A673 (cell line): ENCODE data around the gene FKBP11. TPM values are rescaled to one million over a fixed set of nuclear protein-coding genes. Genes with fewer than 3 reads are reported as not detected.

Experiments
- BruUV-seq: library from RNA; stranded (reverse); fragments of 400-500 nt; replicated peaks from 2 replicates; lab custom pipeline; 2021; lab: Mats Ljungman, UMichigan
- CTCF ChIA-PET: fragments of 300-600 bp; sonication (Branson Sonifier 250); formaldehyde crosslinking; loops from one replicate; lab custom pipeline; 2022; ENCODE audit warnings: antibody characterized with exemption; lab: Charles Lee
- POLR2A ChIA-PET: fragments of 300-600 bp; sonication (Branson Sonifier 250); formaldehyde crosslinking; loops from one replicate; lab custom pipeline; 2022; ENCODE audit warnings: antibody characterized with exemption; ENCODE audit not compliant: low non-redundant PET; lab: Charles Lee
- DNase-seq: peaks from one replicate; pipeline ENCODE4 v3.0.0-alpha.2; 2015; ENCODE audit warnings: low spot score
- H3K27ac ChIP-seq: fragments of 200-600 bp; sonication (generic); 2 replicates; pipeline ENCODE4 v1.5.1; 2016; ENCODE audit warnings: mixed run types, low read depth, mild to moderate bottlenecking, mixed read lengths, antibody characterized with exemption, low read length; ENCODE audit not compliant: poor library complexity, severe bottlenecking
- H3K27me3 ChIP-seq: fragments of 200-600 bp; sonication (generic); replicated peaks from 2 replicates; pipeline ENCODE4 v1.6.1; 2017; ENCODE audit warnings: mixed run types, low read depth, mild to moderate bottlenecking, mixed read lengths, antibody characterized with exemption, low read length; ENCODE audit not compliant: insufficient read depth, poor library complexity
- H3K36me3 ChIP-seq: fragments of 200-600 bp; sonication (generic); 2 replicates; pipeline ENCODE4 v1.6.1; 2016; ENCODE audit warnings: mixed run types, mild to moderate bottlenecking, mixed read lengths, antibody characterized with exemption, low read length; ENCODE audit not compliant: insufficient read depth, poor library complexity, severe bottlenecking
- H3K4me1 ChIP-seq: fragments of 200-600 bp; sonication (generic); 2 replicates; pipeline ENCODE4 v1.6.1; 2017; ENCODE audit warnings: mixed run types, mild to moderate bottlenecking, mixed read lengths, antibody characterized with exemption, low read length; ENCODE audit not compliant: insufficient read depth, poor library complexity, severe bottlenecking
- H3K4me3 ChIP-seq: fragments of 200-600 bp; sonication (generic); 2 replicates; pipeline ENCODE4 v1.5.1; 2016; ENCODE audit warnings: low read depth, mixed run types, mild to moderate bottlenecking, mixed read lengths, low read length; ENCODE audit not compliant: poor library complexity, severe bottlenecking
- H3K9me3 ChIP-seq: fragments of 200-600 bp; sonication (generic); 2 replicates; pipeline ENCODE4 v1.6.1; 2016; ENCODE audit warnings: mixed run types, low read depth, mild to moderate bottlenecking, mixed read lengths, antibody characterized with exemption, low read length; ENCODE audit not compliant: poor library complexity, severe bottlenecking
- EZH2 ChIP-seq: fragments of 200-600 bp; sonication (generic); IDR thresholded peaks from 2 replicates; pipeline ENCODE4 v1.6.1; 2017; ENCODE audit warnings: borderline replicate concordance, low read depth, mild to moderate bottlenecking, mixed read lengths, antibody characterized with exemption, low read length; ENCODE audit not compliant: poor library complexity, severe bottlenecking
- intact Hi-C: fragments of 100-400 bp; cut with micrococcal nuclease; formaldehyde crosslinking; loops from one replicate; pipeline ENCODE4 v1.10.0; 2022; ENCODE audit not compliant: unreplicated experiment
- total RNA-seq: library from RNA; stranded (reverse); gene quantifications from 2 replicates; pipeline ENCODE4 v1.2.3, GENCODE V29; 2021
- TF ChIP-seq, protein P1 (sequence below): fragments of 300-800, 200-600 bp; sonication (generic); conservative IDR thresholded peaks from 2 replicates; pipeline ENCODE4 v1.5.1; 2017; ENCODE audit warnings: low read depth, mild to moderate bottlenecking, antibody characterized with exemption, low read length, moderate library complexity, mixed read lengths

FKBP11 gene
- total RNA-seq, 1 experiment from 2014 or later = 32.5 TPM

DNA sequence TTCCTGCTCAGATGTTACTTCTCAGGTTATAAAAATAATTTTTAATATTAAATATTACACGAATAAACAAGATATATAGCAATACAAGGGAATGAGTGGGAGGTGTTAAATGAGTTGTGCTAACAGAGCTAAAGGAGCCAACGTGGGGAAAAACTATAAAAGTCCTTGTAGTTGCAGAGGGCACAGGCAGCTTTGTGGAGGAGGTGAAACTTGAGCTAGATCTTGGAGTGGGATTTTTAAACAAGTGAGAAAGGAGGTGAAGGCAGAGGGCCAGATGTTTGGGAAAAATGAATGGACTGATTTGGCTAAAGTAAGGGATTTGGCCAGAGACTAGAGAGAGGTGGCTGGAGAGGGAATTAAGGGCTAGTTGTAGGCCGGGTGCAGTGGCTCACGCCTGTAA is 5.2 kb upstream of the FKBP11 start:
- no peaks in the 10 kb centered on the region for H3K27me3 ChIP-seq
- TF ChIP-seq, protein P1, sequence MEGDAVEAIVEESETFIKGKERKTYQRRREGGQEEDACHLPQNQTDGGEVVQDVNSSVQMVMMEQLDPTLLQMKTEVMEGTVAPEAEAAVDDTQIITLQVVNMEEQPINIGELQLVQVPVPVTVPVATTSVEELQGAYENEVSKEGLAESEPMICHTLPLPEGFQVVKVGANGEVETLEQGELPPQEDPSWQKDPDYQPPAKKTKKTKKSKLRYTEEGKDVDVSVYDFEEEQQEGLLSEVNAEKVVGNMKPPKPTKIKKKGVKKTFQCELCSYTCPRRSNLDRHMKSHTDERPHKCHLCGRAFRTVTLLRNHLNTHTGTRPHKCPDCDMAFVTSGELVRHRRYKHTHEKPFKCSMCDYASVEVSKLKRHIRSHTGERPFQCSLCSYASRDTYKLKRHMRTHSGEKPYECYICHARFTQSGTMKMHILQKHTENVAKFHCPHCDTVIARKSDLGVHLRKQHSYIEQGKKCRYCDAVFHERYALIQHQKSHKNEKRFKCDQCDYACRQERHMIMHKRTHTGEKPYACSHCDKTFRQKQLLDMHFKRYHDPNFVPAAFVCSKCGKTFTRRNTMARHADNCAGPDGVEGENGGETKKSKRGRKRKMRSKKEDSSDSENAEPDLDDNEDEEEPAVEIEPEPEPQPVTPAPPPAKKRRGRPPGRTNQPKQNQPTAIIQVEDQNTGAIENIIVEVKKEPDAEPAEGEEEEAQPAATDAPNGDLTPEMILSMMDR = no peak
- TF ChIP-seq EZH2 = no peak
- intact Hi-C loops = loop anchor here (10.0 kb wide), 1 partner anchor 176 kb away; no protein-coding TSS in a partner anchor
- DNase-seq = no peak
- peaks cover 30% of the 10 kb centered on the region for H3K36me3 ChIP-seq
- no peak overlapping the region for H3K27ac ChIP-seq
- CTCF ChIA-PET = interaction anchor here (0.5 to 0.6 kb wide), 3 partner anchors 11 to 77 kb away, joined by 5 to 14 read pairs (median 10); no protein-coding TSS in a partner anchor
- H3K9me3 ChIP-seq = no peaks in the 10 kb centered on the region
- POLR2A ChIA-PET = no interaction called here
- BruUV-seq = no TSS peak
- no peak overlapping the region for H3K4me3 ChIP-seq
- peaks cover 4% of the 10 kb centered on the region for H3K4me1 ChIP-seq

DNA sequence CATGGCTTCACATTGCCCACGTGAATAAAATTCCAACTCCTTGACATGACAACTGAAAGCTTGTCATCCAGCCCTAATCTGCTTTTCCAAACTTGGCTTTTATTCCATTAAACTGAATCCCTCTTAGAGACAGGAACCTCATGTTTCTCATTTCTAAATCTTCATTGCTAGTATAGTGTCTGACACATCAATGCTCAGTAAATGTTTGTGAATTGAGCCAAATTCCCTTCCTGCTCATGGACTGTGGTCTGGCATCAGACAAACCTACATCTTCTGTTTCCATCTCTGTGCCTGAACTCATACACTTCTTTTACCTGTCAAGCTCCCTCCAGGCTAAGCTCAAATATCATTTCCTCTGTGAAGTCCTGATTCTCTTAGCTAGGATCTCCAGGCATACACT is 4.3 kb upstream of the FKBP11 start:
- H3K9me3 ChIP-seq = no peaks in the 10 kb centered on the region
- H3K4me3 ChIP-seq = no peak overlapping the region
- ChIA-PET CTCF (interaction anchor here (0.5 kb wide), 1 partner anchor 71 kb away, joined by 6 read pairs; no protein-coding TSS in a partner anchor), POLR2A (no interaction called here)
- TF ChIP-seq, protein P1 = no peak
- TF ChIP-seq EZH2 = no peak
- intact Hi-C loops = no loop called here
- no peaks in the 10 kb centered on the region for H3K27me3 ChIP-seq
- no peak overlapping the region for H3K27ac ChIP-seq
- H3K4me1 ChIP-seq = peaks cover 6% of the 10 kb centered on the region
- no TSS peak for BruUV-seq
- H3K36me3 ChIP-seq = peaks cover 27% of the 10 kb centered on the region
- no peak for DNase-seq

DNA sequence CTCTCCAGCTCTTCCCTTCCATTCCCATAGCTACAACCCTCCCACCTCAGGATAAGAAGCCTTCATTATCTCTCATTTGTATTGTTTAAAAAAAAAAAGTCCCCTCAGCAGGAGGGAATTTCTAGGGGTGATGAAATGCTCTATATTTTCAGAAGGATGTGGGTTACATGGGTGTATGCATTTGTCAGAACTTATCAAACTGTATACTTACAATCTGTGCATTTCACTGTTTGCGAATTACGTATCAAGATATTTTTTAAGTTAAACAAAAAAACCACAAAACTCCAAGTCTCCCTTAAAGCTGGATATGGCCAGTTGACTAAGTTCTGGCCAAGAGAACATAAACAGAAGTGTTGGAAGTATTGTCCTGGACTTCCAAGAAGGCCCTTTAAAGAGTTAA is 2.0 kb upstream of the FKBP11 start:
- POLR2A ChIA-PET = no interaction called here
- intact Hi-C loops = no loop called here
- DNase-seq = no peak

More for the DNA sequence above, 2.0 kb upstream of the FKBP11 start:
- H3K9me3 ChIP-seq = no peaks in the 10 kb centered on the region
- no peak overlapping the region for H3K4me3 ChIP-seq
- H3K4me1 ChIP-seq = peaks cover 11% of the 10 kb centered on the region
- no TSS peak for BruUV-seq
- no peak overlapping the region for H3K27ac ChIP-seq
- H3K36me3 ChIP-seq = peaks cover 20% of the 10 kb centered on the region
- TF ChIP-seq, protein P1 = no peak
- TF ChIP-seq EZH2 = no peak
- H3K27me3 ChIP-seq = no peaks in the 10 kb centered on the region
- CTCF ChIA-PET = interaction anchor here (1.2 kb wide), 1 partner anchor 74 kb away, joined by 9 read pairs; no protein-coding TSS in a partner anchor
